K562 (cell line): ENCODE results near the gene TMEM106B. TPM values are rescaled to one million over a fixed set of nuclear protein-coding genes. Genes with fewer than 3 reads are reported as not detected.

ENCODE experiments used
- BRCA1 ChIP-seq, 2 experiments: fragments of 450-650 bp in 1 of 2; sonication (generic) in 1 of 2; formaldehyde crosslinking in 1 of 2; IDR thresholded peaks; 2 replicates each; pipeline versions ENCODE4 v1.5.0 to v1.6.1; 2017 to 2020; ENCODE audit warnings: mild to moderate bottlenecking in 1 of 2, missing genetic modification reagents in 1 of 2
- CBX3 ChIP-seq, 2 experiments: IDR thresholded peaks; 1 replicate in 1 of 2; 2 replicates in 1 of 2; pipeline ENCODE4 v1.6.1; 2012; ENCODE audit warnings: inconsistent platforms in 2 of 2, low read length in 2 of 2, borderline replicate concordance in 1 of 2, control low read depth in 1 of 2
- CEBPG ChIP-seq, 3 experiments: fragments of 200-800 bp in 1 of 3; sonication (Bioruptor generic) in 1 of 3; sonication (generic) in 1 of 3; formaldehyde crosslinking in 1 of 3; IDR thresholded peaks in 2 of 3; conservative IDR thresholded peaks in 1 of 3; 2 replicates each; pipeline versions ENCODE4 v1.6.1 to v1.8.0; 2016 to 2022; ENCODE audit warnings: missing compliant biosample characterization in 2 of 3, missing genetic modification characterization in 2 of 3, mild to moderate bottlenecking in 1 of 3, missing genetic modification reagents in 1 of 3
- GATAD2B ChIP-seq: fragments of 450-650 bp; IDR thresholded peaks from 2 replicates; pipeline ENCODE4 v1.6.1; 2017; ENCODE audit warnings: mild to moderate bottlenecking, borderline replicate concordance
- HDAC3 ChIP-seq: fragments of 450-650 bp; IDR thresholded peaks from 2 replicates; pipeline ENCODE4 v1.6.1; 2018; ENCODE audit warnings: borderline replicate concordance, mild to moderate bottlenecking, moderate library complexity; ENCODE audit not compliant: partially characterized antibody
- HLTF ChIP-seq: fragments of 450-650 bp; IDR thresholded peaks from 2 replicates; pipeline ENCODE4 v1.6.1; 2016
- MED1 ChIP-seq: sonication (generic); formaldehyde crosslinking; IDR thresholded peaks from 2 replicates; pipeline ENCODE4 v1.8.1; 2023; ENCODE audit warnings: missing genetic modification reagents, borderline replicate concordance
- NR1H2 ChIP-seq: sonication (generic); formaldehyde crosslinking; IDR thresholded peaks from 2 replicates; pipeline ENCODE4 v1.4.0; 2020; ENCODE audit warnings: mild to moderate bottlenecking, missing genetic modification reagents
- NRF1 ChIP-seq, 2 experiments: fragments of 450-650 bp; IDR thresholded peaks in 1 of 2; conservative IDR thresholded peaks in 1 of 2; 2 replicates each; pipeline ENCODE4 v1.6.1; 2014; ENCODE audit warnings: mild to moderate bottlenecking in 2 of 2
- RBM39 ChIP-seq: fragments of 200-400 bp; formaldehyde crosslinking; optimal IDR thresholded peaks from 2 replicates; pipeline ENCODE3; 2018; ENCODE audit warnings: low read depth, low read length
- SIX5 ChIP-seq, 2 experiments: IDR thresholded peaks; 2 replicates each; pipeline ENCODE4 v1.6.1; 2011; ENCODE audit warnings: low read length in 2 of 2, borderline replicate concordance in 1 of 2, low read depth in 1 of 2, mild to moderate bottlenecking in 1 of 2, moderate library complexity in 1 of 2; ENCODE audit not compliant: insufficient read depth in 1 of 2
- SP1 ChIP-seq: sonication (generic); formaldehyde crosslinking; IDR thresholded peaks from 2 replicates; pipeline ENCODE4 v1.8.1; 2022; ENCODE audit warnings: mild to moderate bottlenecking, missing genetic modification reagents
- SRF ChIP-seq, 2 experiments: fragments of 250-450, 450-650 bp in 1 of 2; sonication (Bioruptor Pico) in 1 of 2; sonication (generic) in 1 of 2; formaldehyde crosslinking; IDR thresholded peaks; 2 replicates each; pipeline versions ENCODE4 v1.5.0 to v1.5.1; 2020 to 2022; ENCODE audit warnings: mild to moderate bottlenecking in 1 of 2, missing genetic modification reagents in 1 of 2
- ZNF347 ChIP-seq: fragments of 450-650 bp; formaldehyde crosslinking; IDR thresholded peaks from 2 replicates; pipeline ENCODE4 v1.4.0; 2020; ENCODE audit warnings: low read depth, mild to moderate bottlenecking, moderate library complexity
- ZNF696 ChIP-seq: fragments of 250-450 bp; sonication (Bioruptor Pico); conservative IDR thresholded peaks from 2 replicates; pipeline ENCODE4 v1.4.0; 2020; ENCODE audit warnings: mild to moderate bottlenecking, moderate library complexity
- ZNF77 ChIP-seq: fragments of 250-450 bp; sonication (Bioruptor Pico); IDR thresholded peaks from 2 replicates; pipeline ENCODE4 v1.5.0; 2020
- polyA plus RNA-seq, 8 experiments: library from polyadenylated mRNA; depleted of rRNA in 4 of 8; stranded (reverse) in 5 of 8; unstranded in 3 of 8; fragments of >200 nt; fragmentation: Nextera tagmentation in 2 of 8; fragmentation: Illumina TruSeq in 1 of 8; extraction: Ambion mirVana in 2 of 8; extraction: Trizol in 1 of 8; gene quantifications; 2 replicates each; pipeline versions ENCODE4 v1.2.1 to v1.2.3, GENCODE V29; 2011 to 2014; ENCODE audit warnings: inconsistent platforms in 1 of 8, missing spikeins in 1 of 8
- total RNA-seq, 7 experiments: library from RNA; depleted of rRNA in 6 of 7; stranded (reverse); fragments of >200 nt in 6 of 7; fragmentation: Illumina TruSeq in 2 of 7; extraction: Trizol in 2 of 7; gene quantifications; 2 replicates each; pipeline versions ENCODE4 v1.2.1 to v1.2.3, GENCODE V29; 2011 to 2021; ENCODE audit warnings: low replicate concordance in 1 of 7
- TF ChIP-seq, protein P1 (sequence below): fragments of 250-450 bp; sonication (Bioruptor Pico); IDR thresholded peaks from 2 replicates; pipeline ENCODE4 v1.8.0; 2022; ENCODE audit warnings: inconsistent platforms, mild to moderate bottlenecking, moderate library complexity, borderline replicate concordance
- TF ChIP-seq, protein P2 (sequence below): fragments of 200-400 bp; formaldehyde crosslinking; IDR thresholded peaks from 2 replicates; pipeline ENCODE4 v1.6.1; 2017; ENCODE audit warnings: mild to moderate bottlenecking, low read depth, low read length, moderate library complexity
- TF ChIP-seq, protein P3 (sequence below): fragments of 450-650 bp; IDR thresholded peaks from 2 replicates; pipeline ENCODE4 v1.6.1; 2017; ENCODE audit warnings: antibody characterized with exemption, mild to moderate bottlenecking

The TMEM106B gene
- total and polyA plus RNA-seq, 9 of the 15 experiments (the other 6 are each of a cell fraction or from before 2014, with no cell fraction given) = 8.6 to 30.4 (median 18.7) TPM

DNA sequence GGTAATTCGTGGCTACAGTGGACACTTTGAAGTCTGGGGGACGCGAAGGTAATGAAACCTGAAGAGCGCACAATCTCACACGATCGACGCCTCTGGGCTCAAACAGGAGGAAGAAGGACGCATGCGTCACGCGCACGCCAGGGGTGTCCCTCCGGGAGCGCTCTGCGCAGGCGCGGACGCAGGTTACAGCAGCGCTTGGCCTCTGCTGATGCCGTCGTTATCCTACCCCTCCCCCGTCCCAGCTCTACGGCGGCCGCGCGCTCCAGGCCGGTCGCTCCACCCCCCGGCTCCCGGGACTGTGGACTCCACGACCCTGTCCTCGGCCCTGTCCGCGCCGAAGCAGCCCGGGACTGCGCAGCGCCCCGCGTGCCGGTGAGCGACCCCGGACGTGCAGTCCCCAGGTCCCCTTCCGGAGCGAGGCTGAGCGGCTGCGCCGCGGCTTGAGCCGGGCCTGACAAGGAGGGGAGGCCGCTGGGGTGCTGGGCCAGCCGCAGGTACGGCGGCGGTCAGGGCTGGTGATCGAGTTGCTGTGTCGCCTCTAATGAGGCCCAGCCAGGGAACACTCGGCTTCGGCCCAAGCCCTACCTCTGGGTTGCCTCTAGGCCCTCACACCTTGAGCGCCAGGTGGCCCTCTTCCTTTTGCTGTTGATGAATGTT is at the start of gene TMEM106B (continued):
- TF ChIP-seq, protein P1, sequence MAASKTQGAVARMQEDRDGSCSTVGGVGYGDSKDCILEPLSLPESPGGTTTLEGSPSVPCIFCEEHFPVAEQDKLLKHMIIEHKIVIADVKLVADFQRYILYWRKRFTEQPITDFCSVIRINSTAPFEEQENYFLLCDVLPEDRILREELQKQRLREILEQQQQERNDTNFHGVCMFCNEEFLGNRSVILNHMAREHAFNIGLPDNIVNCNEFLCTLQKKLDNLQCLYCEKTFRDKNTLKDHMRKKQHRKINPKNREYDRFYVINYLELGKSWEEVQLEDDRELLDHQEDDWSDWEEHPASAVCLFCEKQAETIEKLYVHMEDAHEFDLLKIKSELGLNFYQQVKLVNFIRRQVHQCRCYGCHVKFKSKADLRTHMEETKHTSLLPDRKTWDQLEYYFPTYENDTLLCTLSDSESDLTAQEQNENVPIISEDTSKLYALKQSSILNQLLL (CRISPR knock-in tag) = no peak
- TF ChIP-seq CEBPG (CRISPR knock-in tag; IDR thresholded peaks at IDR 0.05) = peak; percentile 34; the same call in 1 of the 2 replicates
- no peak for TF ChIP-seq CEBPG (tag; conservative IDR thresholded peaks at IDR 0.05 in 1 of 2, IDR thresholded peaks at IDR 0.05 in 1 of 2)
- no peak for TF ChIP-seq BRCA1 (IDR thresholded peaks at IDR 0.05)
- TF ChIP-seq BRCA1 (CRISPR knock-in tag; IDR thresholded peaks at IDR 0.05) = no peak
- TF ChIP-seq RBM39 = no peak
- no peak for TF ChIP-seq NR1H2 (CRISPR knock-in tag)
- no peak for TF ChIP-seq HDAC3
- no peak for TF ChIP-seq SIX5 (IDR thresholded peaks at IDR 0.05; ENCODE audit: borderline replicate concordance in 1 of 2, insufficient read depth in 1 of 2, low read depth in 1 of 2, low read length in 2 of 2)
- no peak for TF ChIP-seq MED1 (CRISPR knock-in tag)
- no peak for TF ChIP-seq ZNF77 (CRISPR knock-in tag)
- TF ChIP-seq GATAD2B = peak; percentile 43; the same call in 1 of the 2 replicates
- TF ChIP-seq NRF1 (conservative IDR thresholded peaks at IDR 0.05 in 1 of 2, IDR thresholded peaks at IDR 0.05 in 1 of 2) = peak; percentile 98
- peak; percentile 65; the same call in 1 of the 2 replicates for TF ChIP-seq SP1 (CRISPR knock-in tag)
- no peak for TF ChIP-seq ZNF696
- no peak for TF ChIP-seq HLTF
- TF ChIP-seq, protein P2, sequence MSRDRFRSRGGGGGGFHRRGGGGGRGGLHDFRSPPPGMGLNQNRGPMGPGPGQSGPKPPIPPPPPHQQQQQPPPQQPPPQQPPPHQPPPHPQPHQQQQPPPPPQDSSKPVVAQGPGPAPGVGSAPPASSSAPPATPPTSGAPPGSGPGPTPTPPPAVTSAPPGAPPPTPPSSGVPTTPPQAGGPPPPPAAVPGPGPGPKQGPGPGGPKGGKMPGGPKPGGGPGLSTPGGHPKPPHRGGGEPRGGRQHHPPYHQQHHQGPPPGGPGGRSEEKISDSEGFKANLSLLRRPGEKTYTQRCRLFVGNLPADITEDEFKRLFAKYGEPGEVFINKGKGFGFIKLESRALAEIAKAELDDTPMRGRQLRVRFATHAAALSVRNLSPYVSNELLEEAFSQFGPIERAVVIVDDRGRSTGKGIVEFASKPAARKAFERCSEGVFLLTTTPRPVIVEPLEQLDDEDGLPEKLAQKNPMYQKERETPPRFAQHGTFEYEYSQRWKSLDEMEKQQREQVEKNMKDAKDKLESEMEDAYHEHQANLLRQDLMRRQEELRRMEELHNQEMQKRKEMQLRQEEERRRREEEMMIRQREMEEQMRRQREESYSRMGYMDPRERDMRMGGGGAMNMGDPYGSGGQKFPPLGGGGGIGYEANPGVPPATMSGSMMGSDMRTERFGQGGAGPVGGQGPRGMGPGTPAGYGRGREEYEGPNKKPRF = no peak
- peak in 1 of 2 experiments; percentile 97; a peak in 2 of 3 replicates for TF ChIP-seq CBX3 (IDR thresholded peaks at IDR 0.05; ENCODE audit: borderline replicate concordance in 1 of 2, low read length in 2 of 2)
- TF ChIP-seq ZNF347 = no peak
- TF ChIP-seq, protein P3, sequence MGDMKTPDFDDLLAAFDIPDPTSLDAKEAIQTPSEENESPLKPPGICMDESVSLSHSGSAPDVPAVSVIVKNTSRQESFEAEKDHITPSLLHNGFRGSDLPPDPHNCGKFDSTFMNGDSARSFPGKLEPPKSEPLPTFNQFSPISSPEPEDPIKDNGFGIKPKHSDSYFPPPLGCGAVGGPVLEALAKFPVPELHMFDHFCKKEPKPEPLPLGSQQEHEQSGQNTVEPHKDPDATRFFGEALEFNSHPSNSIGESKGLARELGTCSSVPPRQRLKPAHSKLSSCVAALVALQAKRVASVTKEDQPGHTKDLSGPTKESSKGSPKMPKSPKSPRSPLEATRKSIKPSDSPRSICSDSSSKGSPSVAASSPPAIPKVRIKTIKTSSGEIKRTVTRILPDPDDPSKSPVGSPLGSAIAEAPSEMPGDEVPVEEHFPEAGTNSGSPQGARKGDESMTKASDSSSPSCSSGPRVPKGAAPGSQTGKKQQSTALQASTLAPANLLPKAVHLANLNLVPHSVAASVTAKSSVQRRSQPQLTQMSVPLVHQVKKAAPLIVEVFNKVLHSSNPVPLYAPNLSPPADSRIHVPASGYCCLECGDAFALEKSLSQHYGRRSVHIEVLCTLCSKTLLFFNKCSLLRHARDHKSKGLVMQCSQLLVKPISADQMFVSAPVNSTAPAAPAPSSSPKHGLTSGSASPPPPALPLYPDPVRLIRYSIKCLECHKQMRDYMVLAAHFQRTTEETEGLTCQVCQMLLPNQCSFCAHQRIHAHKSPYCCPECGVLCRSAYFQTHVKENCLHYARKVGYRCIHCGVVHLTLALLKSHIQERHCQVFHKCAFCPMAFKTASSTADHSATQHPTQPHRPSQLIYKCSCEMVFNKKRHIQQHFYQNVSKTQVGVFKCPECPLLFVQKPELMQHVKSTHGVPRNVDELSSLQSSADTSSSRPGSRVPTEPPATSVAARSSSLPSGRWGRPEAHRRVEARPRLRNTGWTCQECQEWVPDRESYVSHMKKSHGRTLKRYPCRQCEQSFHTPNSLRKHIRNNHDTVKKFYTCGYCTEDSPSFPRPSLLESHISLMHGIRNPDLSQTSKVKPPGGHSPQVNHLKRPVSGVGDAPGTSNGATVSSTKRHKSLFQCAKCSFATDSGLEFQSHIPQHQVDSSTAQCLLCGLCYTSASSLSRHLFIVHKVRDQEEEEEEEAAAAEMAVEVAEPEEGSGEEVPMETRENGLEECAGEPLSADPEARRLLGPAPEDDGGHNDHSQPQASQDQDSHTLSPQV = peak; percentile 75
- TF ChIP-seq SRF (CRISPR knock-in tag; IDR thresholded peaks at IDR 0.05) = no peak
